ENCODE measurements around the gene SETD2.

SETD2 gene

GRCh38 chr3:47113669-47114365 lies 50.1 kb downstream of the SETD2 start:
- peaks cover 59% of the 10 kb centered on the region for H3K36me3 ChIP-seq (ENCODE audit: insufficient read depth, insufficient read length, low read length)
- no peak for TF ChIP-seq YY1 (IDR thresholded peaks at IDR 0.05; ENCODE audit: insufficient read depth, insufficient read length)
- no peak overlapping the region for H3K4me3 ChIP-seq (ENCODE audit: insufficient read length, low read depth)
- DNase-seq (ENCODE audit: low read depth, low spot score), result peak; percentile 23
- H3K9me3 ChIP-seq (ENCODE audit: insufficient read depth, low read length), result no peaks in the 10 kb centered on the region
- H3K4me1 ChIP-seq (ENCODE audit: insufficient read depth, insufficient read length), result no peaks in the 10 kb centered on the region
- H3K9ac ChIP-seq (ENCODE audit: insufficient read length, low read depth), result no peak overlapping the region
- H3K27me3 ChIP-seq (ENCODE audit: insufficient read depth, insufficient read length), result no peaks in the 10 kb centered on the region

GRCh38 chr3:47112997-47113396 lies 50.9 kb downstream of the SETD2 start:
- Histone ChIP-seq H3K9ac (ENCODE audit: insufficient read length, low read depth) (no peak overlapping the region), H3K36me3 (ENCODE audit: insufficient read depth, insufficient read length, low read length) (peaks cover 57% of the 10 kb centered on the region), H3K4me1 (ENCODE audit: insufficient read depth, insufficient read length) (no peaks in the 10 kb centered on the region), H3K9me3 (ENCODE audit: insufficient read depth, low read length) (no peaks in the 10 kb centered on the region), H3K27me3 (ENCODE audit: insufficient read depth, insufficient read length) (no peaks in the 10 kb centered on the region), H3K4me3 (ENCODE audit: insufficient read length, low read depth) (no peak overlapping the region)
- TF ChIP-seq ZNF274 (IDR thresholded peaks at IDR 0.05; ENCODE audit: low read depth, low read length), result no peak
- no peak for TF ChIP-seq SUZ12 (IDR thresholded peaks at IDR 0.05; ENCODE audit: extremely low read depth, insufficient read depth, insufficient read length)
- TF ChIP-seq YY1 (IDR thresholded peaks at IDR 0.05; ENCODE audit: insufficient read depth, insufficient read length), result no peak
- no peak for DNase-seq (ENCODE audit: low read depth, low spot score)

DNA sequence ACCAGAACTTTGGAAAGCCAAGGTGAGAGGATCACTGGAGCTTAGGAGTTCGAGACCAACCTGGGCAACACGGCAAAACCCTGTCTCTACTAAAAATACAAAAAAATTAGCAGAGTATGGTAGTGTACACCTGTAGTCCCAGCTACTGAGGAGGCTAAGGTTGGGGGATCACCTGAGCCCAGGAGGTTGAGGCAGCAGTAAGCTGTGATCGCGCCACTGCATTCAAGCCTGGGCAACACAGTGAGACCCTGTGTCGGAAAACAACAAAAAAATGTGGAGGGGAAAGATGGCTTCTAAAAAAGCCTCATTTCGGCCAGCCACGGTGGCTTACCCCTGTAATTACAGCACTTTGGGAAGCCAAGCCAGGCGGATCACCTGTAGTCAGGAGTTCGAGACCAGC lies 54.5 kb downstream of the SETD2 start:
- Histone ChIP-seq H3K36me3 (ENCODE audit: insufficient read depth, insufficient read length, low read length) (peaks cover 55% of the 10 kb centered on the region), H3K27me3 (ENCODE audit: insufficient read depth, insufficient read length) (no peaks in the 10 kb centered on the region), H3K4me1 (ENCODE audit: insufficient read depth, insufficient read length) (no peaks in the 10 kb centered on the region), H3K4me3 (ENCODE audit: insufficient read length, low read depth) (no peak overlapping the region), H3K9me3 (ENCODE audit: insufficient read depth, low read length) (no peaks in the 10 kb centered on the region), H3K9ac (ENCODE audit: insufficient read length, low read depth) (no peak overlapping the region)
- TF ChIP-seq SUZ12 (IDR thresholded peaks at IDR 0.05; ENCODE audit: extremely low read depth, insufficient read depth, insufficient read length) (no peak), YY1 (IDR thresholded peaks at IDR 0.05; ENCODE audit: insufficient read depth, insufficient read length) (no peak), ZNF274 (IDR thresholded peaks at IDR 0.05; ENCODE audit: low read depth, low read length) (no peak)
- no peak for DNase-seq (ENCODE audit: low read depth, low spot score)

- Histone ChIP-seq H3K9me3 (ENCODE audit: insufficient read depth, low read length) (no peaks in the 10 kb centered on the region), H3K27me3 (ENCODE audit: insufficient read depth, insufficient read length) (no peaks in the 10 kb centered on the region), H3K4me3 (ENCODE audit: insufficient read length, low read depth) (no peak overlapping the region), H3K4me1 (ENCODE audit: insufficient read depth, insufficient read length) (no peaks in the 10 kb centered on the region), H3K9ac (ENCODE audit: insufficient read length, low read depth) (no peak overlapping the region), H3K36me3 (ENCODE audit: insufficient read depth, insufficient read length, low read length) (peaks cover 59% of the 10 kb centered on the region)
- peak; percentile 54 for DNase-seq (ENCODE audit: low read depth, low spot score)
- TF ChIP-seq ZNF274 (IDR thresholded peaks at IDR 0.05; ENCODE audit: low read depth, low read length) (no peak), YY1 (IDR thresholded peaks at IDR 0.05; ENCODE audit: insufficient read depth, insufficient read length) (no peak), SUZ12 (IDR thresholded peaks at IDR 0.05; ENCODE audit: extremely low read depth, insufficient read depth, insufficient read length) (no peak)
These were observed 55.4 kb downstream of the SETD2 start for GRCh38 chr3:47108546-47108945.

GRCh38 chr3:47104259-47104658 lies 59.7 kb downstream of the SETD2 start:
- peaks cover 60% of the 10 kb centered on the region for H3K36me3 ChIP-seq (ENCODE audit: insufficient read depth, insufficient read length, low read length)
- H3K4me1 ChIP-seq (ENCODE audit: insufficient read depth, insufficient read length), result no peaks in the 10 kb centered on the region
- TF ChIP-seq YY1 (IDR thresholded peaks at IDR 0.05; ENCODE audit: insufficient read depth, insufficient read length) (no peak), ZNF274 (IDR thresholded peaks at IDR 0.05; ENCODE audit: low read depth, low read length) (no peak), SUZ12 (IDR thresholded peaks at IDR 0.05; ENCODE audit: extremely low read depth, insufficient read depth, insufficient read length) (no peak)
- no peaks in the 10 kb centered on the region for H3K27me3 ChIP-seq (ENCODE audit: insufficient read depth, insufficient read length)
- DNase-seq (ENCODE audit: low read depth, low spot score), result no peak
- H3K9ac ChIP-seq (ENCODE audit: insufficient read length, low read depth), result no peak overlapping the region
- H3K4me3 ChIP-seq (ENCODE audit: insufficient read length, low read depth), result no peak overlapping the region
- H3K9me3 ChIP-seq (ENCODE audit: insufficient read depth, low read length), result no peaks in the 10 kb centered on the region

DNA sequence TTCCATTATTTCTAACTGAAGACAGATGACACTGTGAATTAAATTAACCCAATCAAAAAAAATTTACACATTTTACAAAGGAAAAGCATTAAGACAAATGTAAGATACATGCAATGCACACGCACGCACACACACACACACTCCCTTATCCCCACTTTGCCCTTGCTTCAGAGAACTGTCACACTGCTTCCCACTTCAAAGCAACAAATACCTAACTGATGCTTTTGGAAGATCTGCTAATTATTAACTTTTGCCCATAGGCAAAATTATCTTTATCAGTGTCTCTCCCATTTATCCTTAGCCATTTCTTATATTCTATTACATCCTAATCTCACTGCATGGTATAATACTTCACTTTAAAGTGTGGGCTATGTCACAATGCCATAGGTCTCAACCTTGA lies 60.3 kb downstream of the SETD2 start:
- H3K36me3 ChIP-seq (ENCODE audit: insufficient read depth, insufficient read length, low read length), result peaks cover 65% of the 10 kb centered on the region
- TF ChIP-seq SUZ12 (IDR thresholded peaks at IDR 0.05; ENCODE audit: extremely low read depth, insufficient read depth, insufficient read length) (no peak), YY1 (IDR thresholded peaks at IDR 0.05; ENCODE audit: insufficient read depth, insufficient read length) (no peak), ZNF274 (IDR thresholded peaks at IDR 0.05; ENCODE audit: low read depth, low read length) (no peak)

GRCh38 chr3:47102081-47102600 lies 61.8 kb downstream of the SETD2 start:
- peaks cover 71% of the 10 kb centered on the region for H3K36me3 ChIP-seq (ENCODE audit: insufficient read depth, insufficient read length, low read length)
- TF ChIP-seq SUZ12 (IDR thresholded peaks at IDR 0.05; ENCODE audit: extremely low read depth, insufficient read depth, insufficient read length) (no peak), YY1 (IDR thresholded peaks at IDR 0.05; ENCODE audit: insufficient read depth, insufficient read length) (no peak), ZNF274 (IDR thresholded peaks at IDR 0.05; ENCODE audit: low read depth, low read length) (no peak)
- DNase-seq (ENCODE audit: low read depth, low spot score), result no peak
- H3K9ac ChIP-seq (ENCODE audit: insufficient read length, low read depth), result no peak overlapping the region
- no peaks in the 10 kb centered on the region for H3K27me3 ChIP-seq (ENCODE audit: insufficient read depth, insufficient read length)
- H3K4me3 ChIP-seq (ENCODE audit: insufficient read length, low read depth), result no peak overlapping the region
- H3K9me3 ChIP-seq (ENCODE audit: insufficient read depth, low read length), result no peaks in the 10 kb centered on the region
- H3K4me1 ChIP-seq (ENCODE audit: insufficient read depth, insufficient read length), result no peaks in the 10 kb centered on the region

More for the DNA sequence above, 60.3 kb downstream of the SETD2 start:
- H3K4me3 ChIP-seq (ENCODE audit: insufficient read length, low read depth), result no peak overlapping the region
- H3K4me1 ChIP-seq (ENCODE audit: insufficient read depth, insufficient read length), result no peaks in the 10 kb centered on the region
- no peaks in the 10 kb centered on the region for H3K27me3 ChIP-seq (ENCODE audit: insufficient read depth, insufficient read length)
- DNase-seq (ENCODE audit: low read depth, low spot score), result no peak
- no peak overlapping the region for H3K9ac ChIP-seq (ENCODE audit: insufficient read length, low read depth)
- H3K9me3 ChIP-seq (ENCODE audit: insufficient read depth, low read length), result no peaks in the 10 kb centered on the region

Data from NT2/D1 (cell line).